GM12872 (cell line): ENCODE results near the gene CENPE.

ENCODE experiments used
- TF ChIP-seq, protein P1 (sequence below): IDR thresholded peaks from 3 replicates; pipeline ENCODE4 v1.5.1; 2011; ENCODE audit warnings: low read depth, mild to moderate bottlenecking, low read length, moderate library complexity; ENCODE audit not compliant: insufficient read depth

The CENPE gene

DNA sequence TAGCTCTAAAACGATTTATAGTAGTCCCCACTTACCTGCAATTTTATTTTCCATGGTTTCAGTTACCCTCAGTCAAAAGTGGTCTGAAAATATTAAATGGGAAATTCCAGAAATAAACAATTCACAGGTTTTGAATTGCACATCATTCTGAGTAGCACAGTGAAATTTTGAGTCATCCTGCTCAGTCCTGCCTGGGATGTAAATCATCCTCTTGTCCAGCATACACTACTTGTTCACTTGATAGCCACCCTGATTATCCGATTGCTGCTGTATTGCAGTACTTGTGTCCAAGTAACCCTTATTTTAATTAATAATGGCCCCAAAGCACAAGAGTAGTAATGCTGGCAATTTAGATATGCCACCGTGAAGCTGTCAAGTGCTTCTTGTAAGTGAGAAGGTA, 75.0 kb downstream of the CENPE start:
- TF ChIP-seq, protein P1, sequence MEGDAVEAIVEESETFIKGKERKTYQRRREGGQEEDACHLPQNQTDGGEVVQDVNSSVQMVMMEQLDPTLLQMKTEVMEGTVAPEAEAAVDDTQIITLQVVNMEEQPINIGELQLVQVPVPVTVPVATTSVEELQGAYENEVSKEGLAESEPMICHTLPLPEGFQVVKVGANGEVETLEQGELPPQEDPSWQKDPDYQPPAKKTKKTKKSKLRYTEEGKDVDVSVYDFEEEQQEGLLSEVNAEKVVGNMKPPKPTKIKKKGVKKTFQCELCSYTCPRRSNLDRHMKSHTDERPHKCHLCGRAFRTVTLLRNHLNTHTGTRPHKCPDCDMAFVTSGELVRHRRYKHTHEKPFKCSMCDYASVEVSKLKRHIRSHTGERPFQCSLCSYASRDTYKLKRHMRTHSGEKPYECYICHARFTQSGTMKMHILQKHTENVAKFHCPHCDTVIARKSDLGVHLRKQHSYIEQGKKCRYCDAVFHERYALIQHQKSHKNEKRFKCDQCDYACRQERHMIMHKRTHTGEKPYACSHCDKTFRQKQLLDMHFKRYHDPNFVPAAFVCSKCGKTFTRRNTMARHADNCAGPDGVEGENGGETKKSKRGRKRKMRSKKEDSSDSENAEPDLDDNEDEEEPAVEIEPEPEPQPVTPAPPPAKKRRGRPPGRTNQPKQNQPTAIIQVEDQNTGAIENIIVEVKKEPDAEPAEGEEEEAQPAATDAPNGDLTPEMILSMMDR, result no peak

DNA sequence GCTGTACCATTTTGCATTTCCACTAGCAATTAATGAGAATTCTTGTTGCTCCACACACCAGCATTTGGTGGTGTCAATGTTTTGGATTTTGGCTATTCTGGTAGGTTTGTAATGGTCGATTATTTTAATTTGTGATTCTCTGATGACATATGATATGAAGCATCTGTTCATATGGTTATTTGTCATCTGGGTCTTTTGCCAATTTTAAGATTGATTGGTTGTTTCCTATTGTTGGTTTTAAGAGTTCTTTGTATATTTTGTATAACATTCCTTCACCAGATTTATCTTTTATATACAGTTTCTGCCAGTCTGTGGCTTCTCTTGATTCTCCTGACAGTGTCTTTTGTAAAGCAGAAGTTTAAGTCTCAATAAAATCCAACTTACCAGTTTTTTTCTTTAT, 80.0 kb downstream of the CENPE start:
- TF ChIP-seq, protein P1, result no peak

DNA sequence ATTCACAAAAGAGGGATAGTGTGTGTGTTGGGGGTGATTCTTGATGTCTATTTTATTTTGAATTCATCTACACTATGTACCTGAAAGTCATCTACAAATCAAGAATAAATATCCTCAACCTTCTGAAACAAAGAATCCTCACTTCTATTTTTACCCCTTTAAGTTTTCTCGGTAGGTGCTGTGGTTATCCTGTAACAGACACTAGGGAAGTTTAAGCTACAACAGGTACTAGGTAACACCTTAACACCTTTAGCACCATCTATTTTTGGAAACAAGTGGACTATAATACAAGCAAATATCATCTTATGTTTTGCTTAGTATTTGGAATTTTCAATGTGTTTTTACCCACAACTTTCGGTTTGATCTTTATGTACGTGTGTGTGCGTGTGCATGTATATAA, 86.5 kb downstream of the CENPE start:
- TF ChIP-seq, protein P1, result no peak

DNA sequence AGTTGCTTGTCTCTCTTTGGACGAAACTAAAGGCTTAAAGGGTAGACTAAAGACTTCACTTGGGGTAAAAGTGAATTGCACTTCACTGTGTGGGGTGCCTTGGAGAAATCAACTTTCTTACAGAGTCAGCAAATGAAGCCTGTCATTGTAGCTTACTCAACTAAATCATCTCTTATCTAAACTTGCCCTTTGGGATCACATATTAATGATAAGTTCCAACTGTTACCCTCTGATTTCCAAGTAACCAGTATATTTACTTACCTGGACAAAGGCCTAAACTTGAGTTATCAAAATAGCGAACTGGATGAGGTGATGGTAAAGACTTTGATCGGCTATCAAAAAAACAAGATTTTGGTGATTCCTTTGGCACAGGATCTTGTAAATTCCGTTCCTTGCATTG, 89.6 kb downstream of the CENPE start:
- TF ChIP-seq, protein P1, result no peak

DNA sequence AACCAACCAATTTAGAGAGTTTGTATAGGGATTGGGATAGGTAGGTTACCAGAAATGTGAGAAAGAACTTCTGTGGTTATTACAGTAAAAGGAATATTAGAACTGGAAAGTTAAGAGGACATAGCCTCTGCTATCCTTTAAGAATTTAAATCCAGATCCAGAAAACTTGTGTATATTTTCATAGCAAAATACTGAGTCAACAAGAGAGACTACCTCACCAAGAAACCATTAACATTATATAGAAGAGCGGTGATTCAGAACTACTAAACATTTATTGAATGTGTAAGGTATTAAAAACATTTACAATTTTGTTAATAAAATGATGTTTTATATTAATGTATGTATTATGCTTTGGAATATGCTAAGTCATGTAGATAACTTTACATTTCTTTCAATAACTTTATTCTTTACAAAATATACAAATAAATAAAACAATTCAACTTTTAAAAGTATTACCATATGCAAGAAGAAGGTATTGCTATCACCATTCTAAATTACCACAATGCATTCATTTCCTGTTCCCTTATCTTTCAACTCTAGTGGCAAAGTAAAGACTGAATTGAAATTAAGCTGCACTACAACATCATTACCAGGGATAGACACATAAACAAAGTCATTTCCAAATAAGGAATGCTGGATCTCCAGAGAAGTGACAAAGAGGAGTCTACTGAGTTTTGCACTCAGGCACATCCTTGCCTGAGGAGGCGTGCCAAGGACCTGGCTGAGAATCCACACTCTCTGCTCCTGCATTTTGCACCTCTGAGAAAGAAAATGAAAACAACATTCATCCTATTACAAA, 92.4 kb downstream of the CENPE start:
- TF ChIP-seq, protein P1, result no peak

DNA sequence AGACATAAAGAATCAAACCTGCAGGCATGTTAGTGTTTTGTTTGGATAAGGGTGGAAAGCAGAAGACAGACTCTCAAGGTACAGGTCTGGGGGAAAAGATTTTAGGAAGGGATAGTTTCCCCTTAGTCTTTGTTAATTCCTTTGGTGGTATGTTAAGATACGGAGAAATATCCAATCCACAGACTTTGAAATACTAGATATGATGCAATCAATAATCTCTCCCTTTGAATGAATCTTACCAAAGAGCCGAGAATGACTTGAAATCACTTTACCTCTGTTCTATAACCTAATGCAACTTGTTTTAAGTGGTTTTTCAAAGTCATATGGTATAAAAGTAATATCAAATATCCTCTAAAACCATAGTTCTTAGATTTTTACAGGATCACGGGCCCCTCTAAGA, 93.3 kb downstream of the CENPE start:
- TF ChIP-seq, protein P1, result no peak

DNA sequence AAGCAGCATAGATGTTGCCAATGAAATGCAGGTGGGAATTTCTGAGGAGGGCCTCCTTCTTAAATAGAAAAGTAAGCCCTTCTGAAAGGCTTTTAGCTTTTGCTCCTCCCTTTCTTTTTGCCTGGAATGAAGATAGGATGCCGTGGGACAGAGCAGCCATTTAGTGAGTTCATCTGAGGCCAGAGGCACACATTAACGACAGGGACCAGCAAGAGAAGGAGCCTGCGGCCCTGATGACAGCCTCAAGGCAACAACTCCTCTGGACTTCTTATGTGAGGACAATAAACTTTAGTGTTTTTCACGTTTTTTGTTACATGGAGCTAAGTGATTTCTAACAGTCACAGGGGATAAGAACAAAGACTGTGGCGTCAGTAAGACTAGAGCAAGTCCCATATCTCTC, 97.5 kb downstream of the CENPE start:
- TF ChIP-seq, protein P1, result no peak
